GM18951 (cell line): ENCODE results near the gene CCNA2.

ENCODE experiments used
- POLR2A ChIP-seq: IDR thresholded peaks from 4 replicates; pipeline ENCODE4 v1.6.1; 2011; ENCODE audit warnings: mild to moderate bottlenecking; ENCODE audit not compliant: insufficient read length, insufficient read depth; ENCODE audit errors: extremely low read depth
- in situ Hi-C: fragments of 300-500 bp; cut with MboI; formaldehyde crosslinking; loops from one replicate; pipeline ENCODE4 v1.12.0; 2022; ENCODE audit warnings: low sequenced_read_pairs, mixed read lengths, inconsistent platforms; ENCODE audit not compliant: unreplicated experiment

Gene CCNA2

GRCh38 chr4:121783210-121783609 is 40.5 kb downstream of the CCNA2 start:
- in situ Hi-C loops = no loop called here
- TF ChIP-seq POLR2A = no peak

GRCh38 chr4:121778991-121779628 is 44.6 kb downstream of the CCNA2 start:
- in situ Hi-C loops = no loop called here
- no peak for TF ChIP-seq POLR2A

DNA sequence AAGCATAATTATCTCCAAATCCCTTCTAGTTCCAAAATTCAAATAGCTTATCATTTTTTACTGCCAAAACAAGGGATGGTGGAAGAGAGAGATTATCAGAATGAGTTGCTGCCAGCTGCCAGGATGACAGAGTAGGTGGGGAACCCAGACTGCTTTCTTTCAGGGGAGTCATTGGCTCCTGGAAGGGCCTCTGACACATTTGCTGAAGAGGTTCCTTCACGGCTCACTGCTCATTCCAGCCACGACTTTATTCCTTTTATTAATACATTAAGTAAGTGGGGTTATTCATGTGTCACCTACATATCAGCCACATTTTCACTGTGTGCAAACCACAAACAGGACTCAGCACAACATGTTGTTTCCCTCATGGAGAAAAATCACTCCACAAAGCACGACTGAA is 46.1 kb downstream of the CCNA2 start:
- in situ Hi-C loops = no loop called here
- no peak for TF ChIP-seq POLR2A

GRCh38 chr4:121776610-121777401 is 46.9 kb downstream of the CCNA2 start:
- in situ Hi-C loops = no loop called here
- TF ChIP-seq POLR2A = no peak

- in situ Hi-C loops = no loop called here
These were observed 49.8 kb downstream of the CCNA2 start for GRCh38 chr4:121773883-121774282.

DNA sequence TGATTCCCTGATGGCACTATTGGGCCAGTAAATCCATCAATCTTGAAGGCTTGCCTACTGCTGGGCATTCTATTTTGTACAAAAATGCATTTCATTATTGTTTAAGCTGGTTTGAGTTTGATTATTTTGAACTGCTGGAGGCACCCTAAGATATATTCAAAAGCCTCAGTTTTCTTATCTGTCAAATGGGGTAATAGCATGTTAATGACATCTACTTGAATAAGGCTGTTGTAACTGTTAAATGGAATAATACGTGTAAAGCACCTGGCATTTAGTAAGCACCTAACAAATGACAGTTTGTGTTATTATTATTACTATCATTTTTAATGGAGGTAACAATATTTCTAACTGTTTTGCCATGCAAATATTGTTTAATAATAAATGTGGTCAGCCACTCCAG is 51.8 kb downstream of the CCNA2 start:
- TF ChIP-seq POLR2A = no peak
- in situ Hi-C loops = no loop called here

More at GRCh38 chr4:121773883-121774282, 49.8 kb downstream of the CCNA2 start:
- no peak for TF ChIP-seq POLR2A

- in situ Hi-C loops = no loop called here
- no peak for TF ChIP-seq POLR2A
These were observed 54.3 kb downstream of the CCNA2 start for GRCh38 chr4:121769341-121769740.

DNA sequence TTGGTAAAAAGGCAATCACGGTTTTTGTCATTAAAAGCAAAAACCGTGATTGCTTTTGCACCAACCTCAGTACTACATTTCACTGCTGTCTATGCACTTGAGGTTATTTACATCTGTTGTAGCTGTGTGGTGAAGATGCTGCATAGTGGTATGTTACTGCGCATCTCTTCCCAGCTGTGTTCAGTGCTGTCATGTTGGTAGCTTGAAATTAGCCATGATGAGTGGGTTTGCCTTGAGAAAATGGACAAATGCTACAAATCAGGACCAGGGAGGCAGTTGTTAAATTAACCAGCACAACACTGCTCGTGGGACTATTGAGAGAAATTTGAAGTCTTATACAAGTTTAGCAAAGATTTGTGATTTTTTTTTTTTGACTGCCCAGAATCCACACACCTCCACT is 56.5 kb downstream of the CCNA2 start:
- in situ Hi-C loops = no loop called here
- no peak for TF ChIP-seq POLR2A
